Measurements from ENCODE around the gene VDR. TPM values are rescaled to one million over a fixed set of nuclear protein-coding genes. Genes with fewer than 3 reads are reported as not detected.

VDR gene
- total RNA-seq, 4 donors from 2014 or later, result 3.5 to 5.2 (median 3.9) TPM

- TF ChIP-seq POLR2A (IDR thresholded peaks at IDR 0.05) (no peak), CTCF (IDR thresholded peaks at IDR 0.05) (no peak)
- Histone ChIP-seq H3K27me3 (no peaks in the 10 kb centered on the region), H3K9me3 (no peaks in the 10 kb centered on the region), H3K4me1 (peaks cover 0 to 28% of the 10 kb centered on the region in 2 donors), H3K27ac (no peak overlapping the region), H3K4me3 (replicated peaks in 1 of 3) (no peak overlapping the region), H3K36me3 (no peaks in the 10 kb centered on the region)
- no peak for DNase-seq
- WGBS, 2 donors, result 49 to 93% methylated on average over 2 of the region's 2 CpGs
- intact Hi-C loops (cut with DNase I), result no loop called here
Observed at GRCh38 chr12:47885566-47885965, 19.2 kb downstream of the VDR start.

GRCh38 chr12:47885012-47885501, 19.7 kb downstream of the VDR start:
- Histone ChIP-seq H3K9me3 (no peaks in the 10 kb centered on the region), H3K4me3 (replicated peaks in 1 of 3) (no peak overlapping the region), H3K36me3 (no peaks in the 10 kb centered on the region), H3K27ac (no peak overlapping the region), H3K4me1 (peaks cover 0 to 28% of the 10 kb centered on the region in 2 donors), H3K27me3 (no peaks in the 10 kb centered on the region)
- WGBS, 2 donors, result 84 to 92% methylated on average over 9 to 10 of the region's 10 CpGs
- TF ChIP-seq CTCF (IDR thresholded peaks at IDR 0.05) (no peak), POLR2A (IDR thresholded peaks at IDR 0.05) (no peak)
- intact Hi-C loops (cut with DNase I), result no loop called here
- DNase-seq, result no peak

- WGBS, 2 donors, result 83 to 86% methylated on average over 3 of the region's 3 CpGs
- H3K4me3 ChIP-seq (replicated peaks in 1 of 3), result no peak overlapping the region
- no peaks in the 10 kb centered on the region for H3K9me3 ChIP-seq
- H3K4me1 ChIP-seq, result peaks cover 0 to 28% of the 10 kb centered on the region in 2 donors
- intact Hi-C loops (cut with DNase I), result no loop called here
- H3K27ac ChIP-seq, result no peak overlapping the region
- no peaks in the 10 kb centered on the region for H3K36me3 ChIP-seq
- TF ChIP-seq CTCF (IDR thresholded peaks at IDR 0.05) (no peak), POLR2A (IDR thresholded peaks at IDR 0.05) (no peak)
- no peaks in the 10 kb centered on the region for H3K27me3 ChIP-seq
- no peak for DNase-seq
Observed at GRCh38 chr12:47884501-47884900, 20.3 kb downstream of the VDR start.

GRCh38 chr12:47883663-47884195, 21.1 kb downstream of the VDR start:
- Histone ChIP-seq H3K27me3 (no peaks in the 10 kb centered on the region), H3K27ac (no peak overlapping the region), H3K4me1 (peaks cover 0 to 28% of the 10 kb centered on the region in 2 donors), H3K4me3 (replicated peaks in 1 of 3) (no peak overlapping the region), H3K9me3 (no peaks in the 10 kb centered on the region), H3K36me3 (no peaks in the 10 kb centered on the region)
- no peak for DNase-seq
- intact Hi-C loops (cut with DNase I), result no loop called here
- TF ChIP-seq POLR2A (IDR thresholded peaks at IDR 0.05) (no peak), CTCF (IDR thresholded peaks at IDR 0.05) (no peak)
- 89 to 96% methylated on average over 5 of the region's 5 CpGs for WGBS, 2 donors

- H3K4me3 ChIP-seq (replicated peaks in 1 of 3), result peak overlapping the region in 1 of 3 donors; percentile 5
Observed at GRCh38 chr12:47882781-47883546, 21.8 kb downstream of the VDR start.

More at GRCh38 chr12:47882781-47883546, 21.8 kb downstream of the VDR start:
- no peaks in the 10 kb centered on the region for H3K9me3 ChIP-seq
- peak; percentile 89 to 91 for DNase-seq
- 24 to 40% methylated on average over 9 to 16 of the region's 16 CpGs for WGBS, 2 donors
- intact Hi-C loops (cut with DNase I), result no loop called here
- no peaks in the 10 kb centered on the region for H3K27me3 ChIP-seq
- H3K36me3 ChIP-seq, result no peaks in the 10 kb centered on the region
- H3K4me1 ChIP-seq, result peaks cover 0 to 29% of the 10 kb centered on the region in 2 donors
- TF ChIP-seq CTCF (IDR thresholded peaks at IDR 0.05), result no peak
- TF ChIP-seq POLR2A (IDR thresholded peaks at IDR 0.05), result peak in 1 of 2 donors; percentile 36
- peak overlapping the region in 2 of 3 donors; percentile 32 to 54 for H3K27ac ChIP-seq
